Measurements from ENCODE around the gene KCNQ4.

KCNQ4 gene

DNA sequence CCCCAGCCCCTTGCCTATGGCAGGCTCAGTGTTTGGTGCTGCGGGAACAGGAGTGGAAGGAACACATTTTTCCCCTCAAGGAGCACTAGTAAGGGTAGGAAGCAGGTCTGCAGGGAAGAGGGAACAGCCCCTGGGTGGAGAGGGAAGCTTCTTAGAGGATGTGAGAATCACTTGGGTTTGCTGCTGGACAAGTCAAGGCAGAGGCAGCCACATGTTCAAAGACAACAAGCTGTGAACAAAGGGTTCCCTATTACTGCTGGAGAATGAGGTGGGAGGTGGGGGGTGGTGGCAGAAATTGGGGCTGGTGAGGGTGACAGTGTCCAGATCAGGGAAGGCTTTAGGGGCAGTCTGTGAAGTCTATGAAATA, 103.4 kb downstream of the KCNQ4 start:
- H3K27me3 ChIP-seq (ENCODE audit: control insufficient read depth in 1 of 2, insufficient read depth in 2 of 2, low read length in 2 of 2): peaks cover 8 to 12% of the 10 kb centered on the region in 2 donors
- no peaks in the 10 kb centered on the region for H3K36me3 ChIP-seq (ENCODE audit: control insufficient read depth in 2 of 2, insufficient read depth in 2 of 2, low read length in 2 of 2)
- H3K4me1 ChIP-seq (ENCODE audit: control insufficient read depth, insufficient read depth, low read length): peaks cover 3% of the 10 kb centered on the region
- no peak overlapping the region for H3K4me3 ChIP-seq (ENCODE audit: low read length in 2 of 2)
- H3K27ac ChIP-seq (ENCODE audit: low read length): no peak overlapping the region
- H3K9me3 ChIP-seq (ENCODE audit: control insufficient read depth in 2 of 2, low read length in 2 of 2): no peaks in the 10 kb centered on the region
- no peak overlapping the region for H3K9ac ChIP-seq (ENCODE audit: low read length in 2 of 2)

DNA sequence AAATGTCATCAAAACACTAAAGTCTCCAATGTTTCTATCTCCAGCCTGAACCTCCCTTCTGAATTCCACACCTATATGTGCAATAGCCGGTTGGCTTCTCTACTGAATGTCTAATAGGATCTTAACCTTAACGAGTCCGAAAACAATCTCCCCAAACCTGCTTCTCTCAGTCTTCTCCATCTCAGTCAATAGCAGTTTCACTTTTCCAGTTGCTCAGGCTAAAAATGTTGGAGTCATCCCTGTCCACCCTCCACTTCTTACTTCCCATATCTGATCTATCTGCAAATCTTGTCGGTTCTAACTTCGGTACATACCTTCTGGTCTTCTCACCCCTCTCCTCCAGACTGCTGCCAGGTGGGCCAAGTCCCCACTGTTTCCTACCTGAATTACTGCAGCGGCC, 104.1 kb downstream of the KCNQ4 start:
- Histone ChIP-seq H3K9me3 (ENCODE audit: control insufficient read depth in 2 of 2, low read length in 2 of 2) (no peaks in the 10 kb centered on the region), H3K27ac (ENCODE audit: low read length) (no peak overlapping the region), H3K4me1 (ENCODE audit: control insufficient read depth, insufficient read depth, low read length) (peaks cover 3% of the 10 kb centered on the region), H3K4me3 (ENCODE audit: low read length in 2 of 2) (no peak overlapping the region), H3K36me3 (ENCODE audit: control insufficient read depth in 2 of 2, insufficient read depth in 2 of 2, low read length in 2 of 2) (no peaks in the 10 kb centered on the region), H3K9ac (ENCODE audit: low read length in 2 of 2) (no peak overlapping the region), H3K27me3 (ENCODE audit: control insufficient read depth in 1 of 2, insufficient read depth in 2 of 2, low read length in 2 of 2) (peaks cover 7 to 12% of the 10 kb centered on the region in 2 donors)
